SW480 (cell line): ENCODE measurements around the gene EVX2.

Source experiments
- DNase-seq: peaks from one replicate; pipeline ENCODE4 v3.0.0-alpha.2; 2016; ENCODE audit warnings: low spot score

EVX2 gene

DNA sequence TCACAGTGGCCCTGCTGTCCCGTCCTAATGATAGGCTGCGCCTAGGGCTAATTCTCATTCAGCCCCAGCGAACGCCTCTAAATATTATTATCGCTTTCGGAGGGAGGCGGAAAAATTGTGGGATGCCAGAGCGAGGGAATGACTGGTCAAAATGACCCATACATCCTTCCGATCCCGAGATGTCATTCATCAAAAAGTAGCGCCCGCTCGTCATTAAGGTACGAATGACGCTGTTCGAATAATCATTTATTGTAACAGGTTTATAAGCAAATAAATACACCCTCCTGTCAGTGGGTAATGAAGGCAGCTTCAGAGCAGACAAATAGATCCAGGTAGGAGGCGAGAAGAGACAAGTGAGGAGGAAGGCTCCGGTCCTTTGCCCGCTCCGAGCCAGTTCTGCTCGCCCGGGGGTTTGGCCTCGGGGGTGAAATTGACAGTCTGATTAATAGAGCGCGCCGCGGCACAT is at the start of gene EVX2:
EVX2 (minus strand) TSS at position 167 of the 466 bp plus-strand sequence. CDS start 186 bp downstream, outside the sequence.
- DNase-seq, result no peak

DNA sequence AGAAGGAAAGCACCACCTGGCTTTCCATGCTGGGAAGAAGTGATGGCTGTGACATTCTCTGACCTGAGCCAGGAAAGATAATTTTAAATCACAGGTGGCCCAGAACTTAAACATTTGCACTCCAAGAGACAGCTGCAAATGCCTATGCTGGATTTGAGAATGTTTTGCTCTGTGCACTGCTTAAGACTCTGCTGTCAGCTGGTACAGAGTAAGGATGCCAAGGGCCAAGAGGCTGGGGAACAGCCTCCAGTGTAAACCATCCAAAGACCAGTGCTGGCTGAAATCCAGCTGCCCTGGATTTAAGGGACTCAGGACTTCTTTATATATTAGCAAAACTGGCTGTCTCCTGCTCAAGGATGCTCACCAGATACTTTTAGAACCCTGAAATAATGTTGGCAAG is 49.6 kb upstream of the EVX2 start:
- DNase-seq, result no peak

GRCh38 chr2:176132205-176133171 is 48.7 kb upstream of the EVX2 start:
- DNase-seq, result no peak

GRCh38 chr2:176131848-176132158 is 48.0 kb upstream of the EVX2 start:
- DNase-seq, result no peak

DNA sequence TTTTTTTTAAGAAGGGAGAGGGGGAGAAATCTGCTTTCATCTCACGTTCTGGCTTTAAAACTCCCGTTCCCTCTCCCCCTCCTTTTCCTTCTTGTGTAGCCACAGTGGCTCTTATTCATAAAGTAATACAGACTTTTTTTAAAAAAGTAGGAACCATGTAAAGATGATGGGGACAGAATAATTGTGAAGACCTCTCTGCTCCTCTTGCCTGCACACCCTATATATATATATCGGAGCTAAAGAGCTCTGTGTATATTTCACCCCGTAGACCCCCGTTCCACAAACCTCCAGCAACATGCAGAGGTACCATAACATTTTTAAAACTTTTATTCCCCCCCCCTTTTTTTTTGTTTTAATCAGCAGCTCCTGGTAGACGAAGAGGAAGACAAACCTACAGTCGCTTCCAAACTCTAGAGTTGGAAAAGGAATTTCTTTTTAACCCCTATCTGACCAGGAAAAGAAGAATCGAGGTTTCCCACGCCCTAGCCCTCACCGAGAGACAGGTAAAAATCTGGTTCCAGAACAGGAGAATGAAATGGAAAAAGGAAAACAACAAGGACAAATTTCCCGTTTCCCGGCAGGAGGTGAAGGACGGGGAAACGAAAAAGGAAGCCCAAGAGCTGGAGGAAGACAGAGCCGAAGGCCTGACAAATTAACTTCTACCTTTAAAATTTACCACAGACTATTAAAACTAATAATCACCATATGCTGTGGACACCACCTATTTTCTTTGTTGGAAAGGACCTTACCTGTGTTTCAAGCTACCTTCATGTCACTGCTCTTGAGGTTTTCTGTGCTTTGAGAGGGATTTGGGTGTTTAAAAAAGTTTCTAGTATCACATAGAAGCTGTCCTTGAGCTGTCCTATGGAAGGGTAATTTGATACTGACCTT is 47.4 kb upstream of the EVX2 start:
- no peak for DNase-seq

- DNase-seq, result peak; percentile 59
Measured at GRCh38 chr2:176130147-176130956, 46.6 kb upstream of the EVX2 start.

DNA sequence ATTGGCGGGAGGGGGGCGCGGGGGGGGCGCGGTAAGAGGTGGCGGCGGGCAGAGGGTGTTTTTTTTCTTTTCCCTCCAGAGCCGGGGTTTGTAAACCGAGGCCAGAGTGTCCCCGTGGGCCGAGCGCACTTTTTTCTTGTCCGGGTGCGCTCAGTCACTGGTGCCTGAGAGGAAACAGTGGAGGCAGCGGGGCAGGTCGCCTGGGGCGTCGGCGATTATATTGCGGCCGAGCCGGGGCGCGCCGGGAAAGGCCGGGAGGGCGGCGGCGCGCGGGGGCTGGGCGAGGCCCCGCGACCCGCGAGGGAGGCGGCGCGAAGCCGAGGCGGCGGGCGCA is 46.0 kb upstream of the EVX2 start:
- peak; percentile 55 for DNase-seq

GRCh38 chr2:176128982-176129796 is 45.4 kb upstream of the EVX2 start, which contains the start of gene HOXD8:
TSS of gene HOXD8 (plus strand) at chr2:176129705. CDS start at chr2:176130367, 662 bp downstream.
- DNase-seq, result peak; percentile 81

GRCh38 chr2:176128172-176128981 is 44.6 kb upstream of the EVX2 start:
- no peak for DNase-seq

- DNase-seq, result no peak
Measured at GRCh38 chr2:176127774-176128072, 44.0 kb upstream of the EVX2 start.

- no peak for DNase-seq
Measured at GRCh38 chr2:176126929-176127773, 43.4 kb upstream of the EVX2 start.

DNA sequence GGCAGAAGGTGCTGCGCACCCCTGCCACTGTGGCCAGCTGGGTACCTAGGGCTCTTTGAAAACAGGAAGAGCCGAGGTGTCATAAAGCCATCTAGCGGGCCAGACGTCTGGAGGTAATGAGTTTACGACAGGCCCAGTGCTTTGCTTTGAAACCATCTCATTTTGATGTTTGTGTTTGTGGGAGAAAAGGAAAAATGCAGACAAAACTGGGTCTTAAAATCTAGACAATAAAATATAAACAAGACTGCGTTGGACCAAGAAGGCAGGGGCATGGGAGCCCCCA is 42.0 kb upstream of the EVX2 start:
- no peak for DNase-seq

- no peak for DNase-seq
Measured at GRCh38 chr2:176124947-176125771, 41.4 kb upstream of the EVX2 start.

GRCh38 chr2:176124110-176124946 is 40.6 kb upstream of the EVX2 start:
- DNase-seq, result no peak

GRCh38 chr2:176123411-176124109 is 39.8 kb upstream of the EVX2 start:
- no peak for DNase-seq

GRCh38 chr2:176122683-176123410 is 39.1 kb upstream of the EVX2 start, which contains the start of gene HOXD9:
TSS of gene HOXD9 (plus strand) at chr2:176122719. CDS start at chr2:176122769, 50 bp downstream.
- peak; percentile 76 for DNase-seq
